Left renal pelvis (tissue), 4 donors: ENCODE results near the gene PDZRN4. TPM values are rescaled to one million over a fixed set of nuclear protein-coding genes. Genes with fewer than 3 reads are reported as not detected.

Experiments used
- DNase-seq, 4 donors: peaks; one replicate each; pipeline ENCODE4 v3.0.0-alpha.2; 2013; ENCODE audit warnings: low read depth in 4 of 4, low spot score in 3 of 4
- polyA plus RNA-seq, 4 donors: library from polyadenylated mRNA; unstranded; fragments of 120-200 nt; gene quantifications; one replicate each; pipeline ENCODE4 v1.2.1, GENCODE V29; 2013; ENCODE audit not compliant: insufficient read length in 4 of 4

PDZRN4 gene
- polyA plus RNA-seq, 4 donors: 3.1 to 9.0 (median 6.6) TPM

- no peak for DNase-seq
Observed at GRCh38 chr12:41441180-41441579, 253.1 kb downstream of the PDZRN4 start.

- no peak for DNase-seq
Observed at GRCh38 chr12:41442896-41443295, 254.8 kb downstream of the PDZRN4 start.

GRCh38 chr12:41443690-41444089, 255.6 kb downstream of the PDZRN4 start:
- DNase-seq: no peak

- DNase-seq: no peak
Observed at GRCh38 chr12:41452838-41453407, 264.8 kb downstream of the PDZRN4 start.

GRCh38 chr12:41453409-41453808, 265.3 kb downstream of the PDZRN4 start:
- no peak for DNase-seq

- DNase-seq: no peak
Observed at GRCh38 chr12:41459111-41459905, 271.2 kb downstream of the PDZRN4 start.

GRCh38 chr12:41459906-41460214, 271.7 kb downstream of the PDZRN4 start:
- DNase-seq: no peak

- no peak for DNase-seq
Observed at GRCh38 chr12:41460906-41461305, 272.8 kb downstream of the PDZRN4 start.

- DNase-seq: no peak
Observed at GRCh38 chr12:41462312-41462711, 274.2 kb downstream of the PDZRN4 start.

GRCh38 chr12:41465526-41465925, 277.4 kb downstream of the PDZRN4 start:
- no peak for DNase-seq

- no peak for DNase-seq
Observed at GRCh38 chr12:41466300-41466699, 278.2 kb downstream of the PDZRN4 start.

- DNase-seq: no peak
Observed at GRCh38 chr12:41466802-41467201, 278.7 kb downstream of the PDZRN4 start.

GRCh38 chr12:41467591-41468325, 279.6 kb downstream of the PDZRN4 start:
- DNase-seq: no peak

GRCh38 chr12:41468341-41468740, 280.2 kb downstream of the PDZRN4 start:
- DNase-seq: no peak

GRCh38 chr12:41468756-41469155, 280.6 kb downstream of the PDZRN4 start:
- DNase-seq: no peak

GRCh38 chr12:41473441-41473840, 285.3 kb downstream of the PDZRN4 start:
- no peak for DNase-seq

- DNase-seq: no peak
Observed at GRCh38 chr12:41474001-41474400, 285.9 kb downstream of the PDZRN4 start.

- peak in 2 of 4 donors; percentile 8 to 17 for DNase-seq
Observed at GRCh38 chr12:41476499-41477439, 288.6 kb downstream of the PDZRN4 start.

GRCh38 chr12:41479426-41479825, 291.3 kb downstream of the PDZRN4 start:
- DNase-seq: no peak

GRCh38 chr12:41485203-41485602, 297.1 kb downstream of the PDZRN4 start:
- no peak for DNase-seq

- DNase-seq: no peak
Observed at GRCh38 chr12:41486718-41487117, 298.6 kb downstream of the PDZRN4 start.
